Pancreas (tissue), 10 donors: Measurements from ENCODE around the gene FRMPD4. TPM values are rescaled to one million over a fixed set of nuclear protein-coding genes. Genes with fewer than 3 reads are reported as not detected.

Experiments used
- ATAC-seq, 4 donors: fragments of 200-7000 bp; cut with Tn5 transposase; one replicate each; pipeline versions ENCODE4 v1.8.0 to v1.9.1; 2020; ENCODE audit warnings: mild to moderate bottlenecking in 4 of 4, moderate library complexity in 4 of 4
- DNase-seq, 6 donors: peaks; one replicate each; pipeline ENCODE4 v3.0.0-alpha.2; 2020
- FAIRE-seq: peaks from 2 replicates; lab custom pipeline; 2012; peaks lifted over from hg19 to GRCh38; lab: Jason Lieb, UNC
- H3K27ac ChIP-seq, 4 donors: fragments of 200-600 bp; sonication (generic); 1 replicate in 3 of 4; 2 replicates in 1 of 4; pipeline versions ENCODE4 v1.5.0 to v1.8.0; 2020
- H3K27me3 ChIP-seq, 4 donors: fragments of 200-600 bp; one replicate each; pipeline ENCODE4 v1.8.0; 2021
- H3K36me3 ChIP-seq, 3 donors: fragments of 200-600 bp; sonication (generic) in 1 of 3; one replicate each; pipeline versions ENCODE4 v1.5.0 to v1.8.0; 2020 to 2021
- H3K4me1 ChIP-seq, 3 donors: fragments of 200-600 bp; one replicate each; pipeline ENCODE4 v1.8.0; 2021
- H3K4me3 ChIP-seq, 4 donors: fragments of 200-600 bp; sonication (generic) in 2 of 4; one replicate each; pipeline versions ENCODE4 v1.5.0 to v1.8.0; 2020 to 2021
- H3K9me3 ChIP-seq, 4 donors: fragments of 200-600 bp; one replicate each; pipeline ENCODE4 v1.8.0; 2021
- CTCF ChIP-seq, 4 donors: fragments of 200-600 bp; sonication (generic) in 3 of 4; IDR thresholded peaks; one replicate each; pipeline versions ENCODE4 v1.5.0 to v1.8.0; 2021; ENCODE audit warnings: antibody characterized with exemption in 4 of 4
- WGBS, 2 donors: extraction: QIAGEN DNeasy Blood & Tissue Kit; methylation state at CpG; one replicate each; pipeline ENCODE4 v1.1.7; 2013; 5-methylcytosine and 5-hydroxymethylcytosine counted together
- intact Hi-C, 3 donors: fragments of 100-400 bp; cut with DNase I; formaldehyde crosslinking; loops; one replicate each; pipeline versions ENCODE4 v1.11.1 to v1.14.2; 2022
- polyA plus RNA-seq, 2 donors: library from polyadenylated mRNA; stranded (reverse); fragments of 200-250 nt; gene quantifications; one replicate each; pipeline ENCODE4 v1.2.3, GENCODE V29; 2013
- total RNA-seq, 6 donors: library from RNA; stranded (reverse); fragmentation: NEBNext Ultra II Directional in 4 of 6; extraction: Animal tissue kit (Norgen Biotek cat#: 25700) in 4 of 6; gene quantifications; one replicate each; pipeline versions ENCODE4 v1.2.1 to v1.2.4, GENCODE V29; 2021 to 2023
- donor health status: healthy with polysubstance abuse.
- donor health status: DM: no; HTN: no; CAD: no; lungs with moderate emphysema.
- donor health status: DM: no; HTN: no; CAD: no.
- donor health status: control.
- donor health status: control.
- donor health status: Bipolar disorder and iron deficiency.
- donor health status: DM: yes; HTN: yes; CAD: no.
- donor health status: DM: no; HTN: no; CAD: no.
- donor health status: DM: no; HTN: no; CAD: no.
- donor health status: DM: yes; HTN: yes; CAD: no.

FRMPD4 gene
- total and polyA plus RNA-seq, 8 donors = 0.03 to 0.23 (median 0.06) TPM; not detected in 1

GRCh38 chrX:12401252-12401651 is 263.0 kb downstream of the FRMPD4 start:
- no peak overlapping the region for H3K27ac ChIP-seq
- TF ChIP-seq CTCF (IDR thresholded peaks at IDR 0.05) = no peak
- 48 to 58% methylated on average over 1 of the region's 1 CpG for WGBS, 2 donors
- ATAC-seq (no peak), DNase-seq (no peak), FAIRE-seq (no peak)
- H3K4me3 ChIP-seq = no peak overlapping the region
- no peaks in the 10 kb centered on the region for H3K36me3 ChIP-seq
- peaks cover 0 to 14% (median 0%) of the 10 kb centered on the region in 4 donors for H3K27me3 ChIP-seq
- H3K9me3 ChIP-seq = no peaks in the 10 kb centered on the region
- H3K4me1 ChIP-seq = no peaks in the 10 kb centered on the region
- intact Hi-C loops = no loop called here

GRCh38 chrX:12403474-12404082 is 265.3 kb downstream of the FRMPD4 start:
- no peaks in the 10 kb centered on the region for H3K36me3 ChIP-seq
- no peaks in the 10 kb centered on the region for H3K9me3 ChIP-seq
- no peak overlapping the region for H3K27ac ChIP-seq
- DNase-seq = no peak
- H3K4me1 ChIP-seq = no peaks in the 10 kb centered on the region
- ATAC-seq = no peak
- H3K4me3 ChIP-seq = no peak overlapping the region
- FAIRE-seq = no peak
- WGBS, 2 donors = 72 to 73% methylated on average over 3 of the region's 3 CpGs
- intact Hi-C loops = no loop called here
- TF ChIP-seq CTCF (IDR thresholded peaks at IDR 0.05) = no peak
- H3K27me3 ChIP-seq = peaks cover 0 to 14% (median 0%) of the 10 kb centered on the region in 4 donors

GRCh38 chrX:12405306-12405705 is 267.0 kb downstream of the FRMPD4 start:
- FAIRE-seq = no peak
- intact Hi-C loops = no loop called here
- H3K4me3 ChIP-seq = no peak overlapping the region
- H3K27ac ChIP-seq = no peak overlapping the region
- 54% methylated on average over 2 of the region's 2 CpGs for WGBS, 2 donors
- no peak for DNase-seq
- ATAC-seq = no peak
- no peaks in the 10 kb centered on the region for H3K9me3 ChIP-seq
- peaks cover 0 to 14% (median 2%) of the 10 kb centered on the region in 4 donors for H3K27me3 ChIP-seq
- no peaks in the 10 kb centered on the region for H3K4me1 ChIP-seq
- no peak for TF ChIP-seq CTCF (IDR thresholded peaks at IDR 0.05)
- H3K36me3 ChIP-seq = no peaks in the 10 kb centered on the region

GRCh38 chrX:12410523-12410922 is 272.2 kb downstream of the FRMPD4 start:
- no peaks in the 10 kb centered on the region for H3K4me1 ChIP-seq
- WGBS, 2 donors = 60 to 67% methylated on average over 6 of the region's 6 CpGs
- no peak for TF ChIP-seq CTCF (IDR thresholded peaks at IDR 0.05)
- FAIRE-seq (no peak), ATAC-seq (no peak), DNase-seq (no peak)
- no peak overlapping the region for H3K4me3 ChIP-seq
- no peaks in the 10 kb centered on the region for H3K9me3 ChIP-seq
- H3K36me3 ChIP-seq = no peaks in the 10 kb centered on the region
- intact Hi-C loops = no loop called here
- H3K27me3 ChIP-seq = peaks cover 0 to 5% (median 2%) of the 10 kb centered on the region in 4 donors
- H3K27ac ChIP-seq = no peak overlapping the region

GRCh38 chrX:12411831-12412230 is 273.6 kb downstream of the FRMPD4 start:
- ATAC-seq (no peak), FAIRE-seq (no peak), DNase-seq (no peak)
- WGBS, 2 donors = 65 to 67% methylated on average over 1 of the region's 1 CpG
- Histone ChIP-seq H3K36me3 (no peaks in the 10 kb centered on the region), H3K27ac (no peak overlapping the region), H3K9me3 (no peaks in the 10 kb centered on the region), H3K4me1 (no peaks in the 10 kb centered on the region), H3K27me3 (peaks cover 0 to 4% (median under 1%) of the 10 kb centered on the region in 4 donors), H3K4me3 (no peak overlapping the region)
- intact Hi-C loops = no loop called here
- TF ChIP-seq CTCF (IDR thresholded peaks at IDR 0.05) = no peak
